GM18867 (cell line): Measurements from ENCODE around the gene C16orf95.

Experiments
- ATAC-seq: cut with Tn5 transposase; IDR thresholded peaks from one replicate; pipeline ENCODE4 v1.9.1; 2021; ENCODE audit warnings: mild to moderate bottlenecking, moderate library complexity; ENCODE audit not compliant: unreplicated experiment

The C16orf95 gene

GRCh38 chr16:87295661-87296531 lies 21.3 kb downstream of the C16orf95 start:
- no peak for ATAC-seq

GRCh38 chr16:87295259-87295658 lies 21.9 kb downstream of the C16orf95 start:
- no peak for ATAC-seq

- no peak for ATAC-seq
Measured at GRCh38 chr16:87293990-87294389, 23.2 kb downstream of the C16orf95 start.

- ATAC-seq, result no peak
Measured at GRCh38 chr16:87291944-87292343, 25.2 kb downstream of the C16orf95 start.

GRCh38 chr16:87288753-87289362 lies 28.3 kb downstream of the C16orf95 start:
- no peak for ATAC-seq

- ATAC-seq, result no peak
Measured at GRCh38 chr16:87286839-87287626, 30.2 kb downstream of the C16orf95 start.

GRCh38 chr16:87284183-87284582 lies 33.0 kb downstream of the C16orf95 start:
- no peak for ATAC-seq

- no peak for ATAC-seq
Measured at GRCh38 chr16:87279094-87279658, 38.0 kb downstream of the C16orf95 start.

GRCh38 chr16:87278191-87279093 lies 38.8 kb downstream of the C16orf95 start:
- no peak for ATAC-seq

GRCh38 chr16:87276924-87277323 lies 40.3 kb downstream of the C16orf95 start:
- ATAC-seq, result no peak

GRCh38 chr16:87276091-87276701 lies 41.0 kb downstream of the C16orf95 start:
- ATAC-seq, result no peak

- ATAC-seq, result no peak
Measured at GRCh38 chr16:87274794-87275193, 42.4 kb downstream of the C16orf95 start.

- ATAC-seq, result no peak
Measured at GRCh38 chr16:87273471-87274030, 43.6 kb downstream of the C16orf95 start.

GRCh38 chr16:87271256-87271655 lies 45.9 kb downstream of the C16orf95 start:
- no peak for ATAC-seq

GRCh38 chr16:87267566-87267965 lies 49.6 kb downstream of the C16orf95 start:
- no peak for ATAC-seq

- ATAC-seq, result no peak
Measured at GRCh38 chr16:87266846-87267245, 50.3 kb downstream of the C16orf95 start.

- no peak for ATAC-seq
Measured at GRCh38 chr16:87265261-87265660, 51.9 kb downstream of the C16orf95 start.

GRCh38 chr16:87264634-87265033 lies 52.6 kb downstream of the C16orf95 start:
- ATAC-seq, result no peak

GRCh38 chr16:87263418-87264052 lies 53.7 kb downstream of the C16orf95 start:
- no peak for ATAC-seq
